OCI-LY7 (cell line): ENCODE results near the gene IGLL5. TPM values are rescaled to one million over a fixed set of nuclear protein-coding genes. Genes with fewer than 3 reads are reported as not detected.
A peak's percentile ranks its signal among the peaks of the same experiment; 100 is the strongest.

ENCODE experiments used
- BruUV-seq: library from RNA; stranded (reverse); fragments of 400-500 nt; replicated peaks from 2 replicates; lab custom pipeline; 2021; lab: Mats Ljungman, UMichigan
- CTCF ChIA-PET: fragments of 300-600 bp; sonication (Branson Sonifier 250); formaldehyde crosslinking; loops from one replicate; lab custom pipeline; 2022; ENCODE audit warnings: antibody characterized with exemption; ENCODE audit not compliant: unreplicated experiment; lab: Charles Lee
- POLR2A ChIA-PET: fragments of 300-600 bp; sonication (Branson Sonifier 250); formaldehyde crosslinking; loops from one replicate; lab custom pipeline; 2022; ENCODE audit warnings: antibody characterized with exemption; lab: Charles Lee
- DNase-seq: peaks from one replicate; pipeline ENCODE4 v3.0.0-alpha.2; 2015; ENCODE audit warnings: low spot score
- H2AFZ ChIP-seq: fragments of 200-600 bp; sonication (generic), shearing (Covaris generic); 2 replicates; pipeline ENCODE4 v1.6.1; 2014; ENCODE audit warnings: mild to moderate bottlenecking, antibody characterized with exemption, low read length, moderate library complexity
- H3K27ac ChIP-seq: fragments of 200-600 bp; sonication (generic); 2 replicates; pipeline ENCODE4 v1.5.1; 2014; ENCODE audit warnings: mixed run types, low read depth, mild to moderate bottlenecking, moderate library complexity, low read length, inconsistent platforms; ENCODE audit not compliant: poor library complexity, severe bottlenecking
- H3K36me3 ChIP-seq: fragments of 200-600 bp; sonication (generic); 2 replicates; pipeline ENCODE4 v1.6.1; 2014; ENCODE audit warnings: mild to moderate bottlenecking, antibody characterized with exemption, low read length, moderate library complexity, mixed read lengths; ENCODE audit not compliant: insufficient read depth
- H3K4me1 ChIP-seq: fragments of 200-600 bp; sonication (generic); 2 replicates; pipeline ENCODE4 v1.5.1; 2014; ENCODE audit warnings: mild to moderate bottlenecking, low read length; ENCODE audit not compliant: insufficient read depth, poor library complexity, severe bottlenecking
- H3K4me2 ChIP-seq: fragments of 200-600 bp; sonication (generic); 2 replicates; pipeline ENCODE4 v1.6.1; 2014; ENCODE audit warnings: mild to moderate bottlenecking, low read length
- H3K4me3 ChIP-seq: fragments of 200-600 bp; sonication (generic); 2 replicates; pipeline ENCODE4 v1.5.1; 2014; ENCODE audit warnings: mild to moderate bottlenecking, low read depth, low read length; ENCODE audit not compliant: poor library complexity, severe bottlenecking
- H3K79me2 ChIP-seq: fragments of 200-600 bp; sonication (generic); 2 replicates; pipeline ENCODE4 v1.6.1; 2016; ENCODE audit warnings: low read depth, mild to moderate bottlenecking, low read length, moderate library complexity, mixed read lengths; ENCODE audit not compliant: insufficient read depth
- H3K9me2 ChIP-seq: fragments of 200-600 bp; sonication (generic); 2 replicates; pipeline ENCODE4 v1.6.1; 2016; ENCODE audit warnings: mild to moderate bottlenecking, low read length, mixed read lengths; ENCODE audit not compliant: insufficient read depth
- H3K9me3 ChIP-seq: fragments of 200-600 bp; sonication (generic); 2 replicates; pipeline ENCODE4 v1.6.1; 2014; ENCODE audit warnings: mild to moderate bottlenecking, mixed run types, low read length, mixed read lengths
- H4K20me1 ChIP-seq: fragments of 200-600 bp; sonication (generic); 2 replicates; pipeline ENCODE4 v1.6.1; 2014; ENCODE audit warnings: mild to moderate bottlenecking, antibody characterized with exemption, low read length, moderate library complexity, mixed read lengths; ENCODE audit not compliant: insufficient read depth
- EZH2phosphoT487 ChIP-seq: fragments of 200-600 bp; sonication (generic); IDR thresholded peaks from 2 replicates; pipeline ENCODE4 v1.6.1; 2018; ENCODE audit warnings: low read depth, borderline replicate concordance, mild to moderate bottlenecking, mixed run types, antibody characterized with exemption, low read length, moderate library complexity, mixed read lengths
- intact Hi-C: fragments of 100-400 bp; cut with micrococcal nuclease; formaldehyde crosslinking; loops from one replicate; pipeline ENCODE4 v1.10.0; 2022; ENCODE audit not compliant: unreplicated experiment
- total RNA-seq, 2 experiments: library from RNA; depleted of rRNA in 1 of 2; stranded (reverse); fragments of >200 nt in 1 of 2; shearing (Covaris generic) in 1 of 2; gene quantifications; 2 replicates each; pipeline ENCODE4 v1.2.3, GENCODE V29; 2014 to 2022
- TF ChIP-seq, protein P1 (sequence below): fragments of 200-600 bp; sonication (generic); conservative IDR thresholded peaks from 2 replicates; pipeline ENCODE4 v1.5.1; 2014; ENCODE audit warnings: mild to moderate bottlenecking, antibody characterized with exemption, low read length, moderate library complexity, mixed read lengths

The IGLL5 gene
- total RNA-seq, 2 experiments from 2014 or later: 219 to 364 TPM

DNA sequence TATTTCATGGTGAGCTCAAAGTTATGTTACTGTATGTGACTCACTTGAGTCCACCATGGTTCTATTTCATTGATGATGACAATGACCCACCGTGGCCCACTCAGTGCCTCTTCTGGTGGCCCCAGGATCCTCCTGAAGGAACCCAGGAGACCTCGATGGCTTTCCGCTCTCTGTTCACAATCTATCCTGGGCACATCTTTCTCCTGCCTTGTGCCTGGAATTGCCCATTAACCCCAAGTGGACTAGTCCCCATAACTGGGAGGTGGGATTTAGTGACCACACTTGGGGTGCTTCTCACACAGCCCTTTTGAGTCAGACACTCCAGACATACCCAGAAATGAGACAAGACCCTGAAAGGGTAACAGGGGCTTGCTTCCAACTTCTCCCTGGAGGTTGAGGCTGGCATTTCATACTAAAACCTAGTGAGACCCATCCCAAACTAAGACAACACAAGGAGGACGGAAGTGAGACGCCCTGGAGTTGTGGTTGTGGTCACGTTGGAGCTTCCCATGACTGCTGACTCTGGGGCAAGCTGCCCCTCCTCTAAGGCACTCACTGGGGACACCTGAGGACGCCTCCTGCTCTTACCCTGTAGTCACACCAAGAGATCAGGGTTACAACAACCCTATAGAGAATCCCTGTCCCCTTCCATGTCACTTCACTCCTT lies 22.1 kb downstream of the IGLL5 start:
- Histone ChIP-seq H3K4me3 (no peak overlapping the region), H3K79me2 (no peaks in the 10 kb centered on the region), H3K9me2 (no peaks in the 10 kb centered on the region), H3K9me3 (no peaks in the 10 kb centered on the region), H3K4me2 (peak overlapping the region; percentile 37; the same call in 1 of the 2 replicates), H3K36me3 (peaks cover 5% of the 10 kb centered on the region; the same call in 1 of the 2 replicates), H3K4me1 (peaks cover 47% of the 10 kb centered on the region), H4K20me1 (no peaks in the 10 kb centered on the region), H3K27ac (no peak overlapping the region), H2AFZ (no peak overlapping the region)
- intact Hi-C loops: no loop called here
- no peak for DNase-seq
- ChIA-PET CTCF (interaction anchor here (0.5 to 1.2 kb wide), 3 partner anchors 12 to 26 kb away, joined by 3 read pairs; no protein-coding TSS in a partner anchor), POLR2A (interaction anchor here (0.6 to 1.3 kb wide), 2 partner anchors 10 to 35 kb away, joined by 3 read pairs; no protein-coding TSS in a partner anchor)
- BruUV-seq: no TSS peak
- TF ChIP-seq EZH2phosphoT487: no peak
- TF ChIP-seq, protein P1, sequence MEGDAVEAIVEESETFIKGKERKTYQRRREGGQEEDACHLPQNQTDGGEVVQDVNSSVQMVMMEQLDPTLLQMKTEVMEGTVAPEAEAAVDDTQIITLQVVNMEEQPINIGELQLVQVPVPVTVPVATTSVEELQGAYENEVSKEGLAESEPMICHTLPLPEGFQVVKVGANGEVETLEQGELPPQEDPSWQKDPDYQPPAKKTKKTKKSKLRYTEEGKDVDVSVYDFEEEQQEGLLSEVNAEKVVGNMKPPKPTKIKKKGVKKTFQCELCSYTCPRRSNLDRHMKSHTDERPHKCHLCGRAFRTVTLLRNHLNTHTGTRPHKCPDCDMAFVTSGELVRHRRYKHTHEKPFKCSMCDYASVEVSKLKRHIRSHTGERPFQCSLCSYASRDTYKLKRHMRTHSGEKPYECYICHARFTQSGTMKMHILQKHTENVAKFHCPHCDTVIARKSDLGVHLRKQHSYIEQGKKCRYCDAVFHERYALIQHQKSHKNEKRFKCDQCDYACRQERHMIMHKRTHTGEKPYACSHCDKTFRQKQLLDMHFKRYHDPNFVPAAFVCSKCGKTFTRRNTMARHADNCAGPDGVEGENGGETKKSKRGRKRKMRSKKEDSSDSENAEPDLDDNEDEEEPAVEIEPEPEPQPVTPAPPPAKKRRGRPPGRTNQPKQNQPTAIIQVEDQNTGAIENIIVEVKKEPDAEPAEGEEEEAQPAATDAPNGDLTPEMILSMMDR: no peak

DNA sequence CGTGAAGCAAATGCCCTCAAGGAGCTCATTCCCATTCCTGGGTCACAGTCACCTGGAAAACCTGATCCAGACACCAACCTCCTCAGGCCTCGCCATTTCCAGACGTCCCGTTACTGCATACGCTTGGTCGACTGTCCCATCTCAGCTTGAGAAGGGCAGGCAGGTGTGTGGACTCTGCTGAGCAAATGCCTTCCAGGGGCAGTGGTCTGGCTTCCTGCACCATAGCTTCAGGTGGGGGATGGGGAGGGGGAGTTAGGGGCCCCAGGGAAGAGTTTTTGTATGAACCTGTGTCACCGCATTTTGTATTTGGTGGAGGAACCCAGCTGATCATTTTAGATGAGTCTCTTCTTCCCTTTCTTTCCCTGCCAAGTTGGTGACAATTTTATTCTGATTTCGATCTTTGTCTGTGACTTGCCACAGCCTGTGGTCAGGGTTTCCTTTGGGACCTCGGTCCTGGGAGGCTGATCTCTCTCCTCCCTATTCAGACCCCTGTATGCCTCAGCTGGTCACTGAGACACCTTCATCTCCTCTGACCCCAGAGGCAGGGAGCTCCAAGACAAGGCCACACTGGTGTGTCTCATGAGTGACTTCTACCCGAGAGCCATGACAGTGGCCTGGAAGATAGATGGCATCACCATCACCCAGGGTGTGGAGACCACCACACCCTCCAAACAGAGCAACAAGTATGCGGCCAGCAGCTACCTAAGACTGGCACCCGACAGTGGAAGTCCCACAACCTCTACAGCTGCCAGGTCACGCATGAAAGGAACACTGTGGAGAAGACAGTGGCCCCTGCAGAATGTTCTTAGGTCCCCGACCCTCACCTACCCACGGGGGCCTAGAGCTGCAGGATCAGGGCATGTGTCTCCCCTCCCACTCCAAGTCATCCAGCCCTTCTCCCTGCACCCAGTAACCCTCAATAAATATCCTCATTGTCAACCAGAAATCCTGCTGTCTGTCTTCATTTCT lies 22.9 kb downstream of the IGLL5 start:
- no peaks in the 10 kb centered on the region for H3K9me2 ChIP-seq
- H3K36me3 ChIP-seq: peaks cover 4% of the 10 kb centered on the region; the same call in 1 of the 2 replicates
- no peaks in the 10 kb centered on the region for H3K9me3 ChIP-seq
- H3K4me3 ChIP-seq: no peak overlapping the region
- no peaks in the 10 kb centered on the region for H4K20me1 ChIP-seq
- TF ChIP-seq EZH2phosphoT487: no peak
- TF ChIP-seq, protein P1: no peak
- no TSS peak for BruUV-seq
- H3K79me2 ChIP-seq: no peaks in the 10 kb centered on the region
- peak overlapping the region; percentile 37; the same call in 1 of the 2 replicates for H3K4me2 ChIP-seq
- ChIA-PET CTCF (interaction anchor here (1.1 to 1.2 kb wide), 2 partner anchors 13 to 25 kb away, joined by 3 read pairs; no protein-coding TSS in a partner anchor), POLR2A (interaction anchor here (1.2 to 1.3 kb wide), 2 partner anchors 13 to 34 kb away, joined by 3 to 4 read pairs; no protein-coding TSS in a partner anchor)
- H3K27ac ChIP-seq: no peak overlapping the region
- DNase-seq: no peak
- no peak overlapping the region for H2AFZ ChIP-seq
- H3K4me1 ChIP-seq: peaks cover 50% of the 10 kb centered on the region
- intact Hi-C loops: no loop called here
